Lower lobe of right lung (tissue), 2 donors: ENCODE data around the gene BDKRB2. TPM values are rescaled to one million over a fixed set of nuclear protein-coding genes. Genes with fewer than 3 reads are reported as not detected.

Experiments
- ATAC-seq, 2 donors: fragments of 200-7000 bp; cut with Tn5 transposase; one replicate each; pipeline ENCODE4 v1.9.1; 2020 to 2022; ENCODE audit warnings: mild to moderate bottlenecking in 2 of 2, moderate library complexity in 2 of 2
- DNase-seq: peaks from one replicate; pipeline ENCODE4 v3.0.0-alpha.2; 2020
- H3K27ac ChIP-seq: fragments of 200-600 bp; one replicate; pipeline ENCODE4 v1.8.0; 2022
- H3K27me3 ChIP-seq: fragments of 200-600 bp; one replicate; pipeline ENCODE4 v1.8.0; 2022; ENCODE audit warnings: low read depth
- H3K36me3 ChIP-seq: fragments of 200-600 bp; one replicate; pipeline ENCODE4 v1.8.0; 2022; ENCODE audit warnings: mild to moderate bottlenecking
- H3K4me1 ChIP-seq: fragments of 200-600 bp; one replicate; pipeline ENCODE4 v1.8.0; 2022
- H3K4me3 ChIP-seq: fragments of 200-600 bp; one replicate; pipeline ENCODE4 v1.8.0; 2022; ENCODE audit warnings: mild to moderate bottlenecking
- H3K9me3 ChIP-seq: fragments of 200-600 bp; one replicate; pipeline ENCODE4 v1.8.0; 2022
- intact Hi-C: fragments of 100-400 bp; cut with DNase I; formaldehyde crosslinking; loops from one replicate; pipeline ENCODE4 v1.11.0; 2022
- total RNA-seq: library from RNA; stranded (reverse); fragmentation: NEBNext Ultra II Directional; extraction: Animal tissue kit (Norgen Biotek cat#: 25700); gene quantifications from one replicate; pipeline ENCODE4 v1.2.1, GENCODE V29; 2021
- TF ChIP-seq, protein P1 (sequence below): fragments of 200-600 bp; IDR thresholded peaks from one replicate; pipeline ENCODE4 v1.8.0; 2022; ENCODE audit warnings: antibody characterized with exemption, mild to moderate bottlenecking
- donor health status: DM: no; HTN: yes; CAD: no; lungs with severe emphysema.

BDKRB2 gene
- total RNA-seq, 1 donor from 2014 or later: 1.3 TPM

DNA sequence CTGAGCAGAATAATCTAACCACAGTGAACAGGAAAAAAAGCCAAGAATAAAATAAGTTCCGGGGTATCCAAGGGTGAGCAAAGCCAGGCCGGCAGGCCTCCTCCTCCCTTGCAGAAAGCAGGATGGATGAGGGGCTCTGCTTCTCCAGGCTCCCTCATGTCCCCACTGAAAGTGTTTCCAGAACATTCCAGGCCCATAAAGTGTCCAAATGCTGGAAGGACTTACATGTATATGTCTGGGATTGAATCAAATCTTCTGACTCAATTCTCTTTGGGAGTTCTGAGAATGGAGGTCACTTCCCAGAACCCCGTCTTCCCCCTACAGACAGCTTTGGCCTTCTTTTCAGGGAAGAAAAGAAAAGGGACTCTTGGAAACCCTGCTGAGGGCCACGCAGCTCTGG, 26.4 kb downstream of the BDKRB2 start:
- intact Hi-C loops: no loop called here
- Histone ChIP-seq H3K4me3 (no peak overlapping the region), H3K27me3 (no peaks in the 10 kb centered on the region), H3K9me3 (no peaks in the 10 kb centered on the region), H3K36me3 (no peaks in the 10 kb centered on the region), H3K4me1 (peaks cover 1% of the 10 kb centered on the region), H3K27ac (no peak overlapping the region)
- no peak for DNase-seq
- ATAC-seq: no peak
- TF ChIP-seq, protein P1, sequence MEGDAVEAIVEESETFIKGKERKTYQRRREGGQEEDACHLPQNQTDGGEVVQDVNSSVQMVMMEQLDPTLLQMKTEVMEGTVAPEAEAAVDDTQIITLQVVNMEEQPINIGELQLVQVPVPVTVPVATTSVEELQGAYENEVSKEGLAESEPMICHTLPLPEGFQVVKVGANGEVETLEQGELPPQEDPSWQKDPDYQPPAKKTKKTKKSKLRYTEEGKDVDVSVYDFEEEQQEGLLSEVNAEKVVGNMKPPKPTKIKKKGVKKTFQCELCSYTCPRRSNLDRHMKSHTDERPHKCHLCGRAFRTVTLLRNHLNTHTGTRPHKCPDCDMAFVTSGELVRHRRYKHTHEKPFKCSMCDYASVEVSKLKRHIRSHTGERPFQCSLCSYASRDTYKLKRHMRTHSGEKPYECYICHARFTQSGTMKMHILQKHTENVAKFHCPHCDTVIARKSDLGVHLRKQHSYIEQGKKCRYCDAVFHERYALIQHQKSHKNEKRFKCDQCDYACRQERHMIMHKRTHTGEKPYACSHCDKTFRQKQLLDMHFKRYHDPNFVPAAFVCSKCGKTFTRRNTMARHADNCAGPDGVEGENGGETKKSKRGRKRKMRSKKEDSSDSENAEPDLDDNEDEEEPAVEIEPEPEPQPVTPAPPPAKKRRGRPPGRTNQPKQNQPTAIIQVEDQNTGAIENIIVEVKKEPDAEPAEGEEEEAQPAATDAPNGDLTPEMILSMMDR: no peak

- TF ChIP-seq, protein P1: no peak
- no peak for ATAC-seq
These were observed 27.0 kb downstream of the BDKRB2 start for GRCh38 chr14:96231526-96232130.

GRCh38 chr14:96232506-96232905, 27.9 kb downstream of the BDKRB2 start:
- TF ChIP-seq, protein P1: no peak
- Histone ChIP-seq H3K4me3 (no peak overlapping the region), H3K36me3 (no peaks in the 10 kb centered on the region), H3K27me3 (no peaks in the 10 kb centered on the region), H3K9me3 (no peaks in the 10 kb centered on the region), H3K4me1 (no peaks in the 10 kb centered on the region), H3K27ac (no peak overlapping the region)
- DNase-seq: no peak
- ATAC-seq: no peak
- intact Hi-C loops: no loop called here

More at GRCh38 chr14:96231526-96232130, 27.0 kb downstream of the BDKRB2 start:
- intact Hi-C loops: no loop called here
- Histone ChIP-seq H3K9me3 (no peaks in the 10 kb centered on the region), H3K4me3 (no peak overlapping the region), H3K27ac (no peak overlapping the region), H3K36me3 (no peaks in the 10 kb centered on the region), H3K4me1 (no peaks in the 10 kb centered on the region), H3K27me3 (no peaks in the 10 kb centered on the region)
- DNase-seq: no peak

DNA sequence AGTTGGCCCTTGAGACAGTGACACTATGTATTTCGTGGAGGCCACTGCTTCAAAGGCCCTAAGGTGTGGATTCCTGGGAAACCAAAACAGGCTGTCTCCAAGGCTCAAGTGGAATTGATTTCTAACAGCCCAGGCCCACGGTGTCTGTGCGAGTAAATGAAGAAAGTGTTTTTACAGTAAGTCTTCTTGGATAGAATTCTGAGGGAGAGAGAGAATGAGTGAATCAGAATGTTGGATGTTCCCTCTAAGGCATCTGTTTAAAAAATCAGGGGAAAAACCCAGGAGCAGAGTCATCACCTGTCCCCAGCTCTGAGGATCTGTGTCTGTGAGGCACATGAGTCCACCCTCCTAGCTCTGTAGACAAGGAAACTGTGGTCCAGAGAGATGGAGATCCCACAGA, 29.0 kb downstream of the BDKRB2 start:
- ATAC-seq (no peak), DNase-seq (no peak)
- intact Hi-C loops: no loop called here

GRCh38 chr14:96235426-96235825, 30.8 kb downstream of the BDKRB2 start:
- intact Hi-C loops: no loop called here
- H3K36me3 ChIP-seq: no peaks in the 10 kb centered on the region
- no peak for ATAC-seq
- no peak for DNase-seq
- H3K27me3 ChIP-seq: no peaks in the 10 kb centered on the region
- TF ChIP-seq, protein P1: no peak
- H3K4me3 ChIP-seq: no peak overlapping the region
- H3K27ac ChIP-seq: no peak overlapping the region
- H3K4me1 ChIP-seq: no peaks in the 10 kb centered on the region
- no peaks in the 10 kb centered on the region for H3K9me3 ChIP-seq

More for the DNA sequence above, 29.0 kb downstream of the BDKRB2 start:
- H3K27me3 ChIP-seq: no peaks in the 10 kb centered on the region
- no peaks in the 10 kb centered on the region for H3K36me3 ChIP-seq
- no peaks in the 10 kb centered on the region for H3K9me3 ChIP-seq
- H3K4me3 ChIP-seq: no peak overlapping the region
- no peaks in the 10 kb centered on the region for H3K4me1 ChIP-seq
- TF ChIP-seq, protein P1: no peak
- H3K27ac ChIP-seq: no peak overlapping the region
